ENCODE results near the gene ECI2. TPM values are rescaled to one million over a fixed set of nuclear protein-coding genes. Genes with fewer than 3 reads are reported as not detected.

Gene ECI2
- total RNA-seq, 1 donor = 110 TPM

GRCh38 chr6:4074478-4075235, 60.7 kb downstream of the ECI2 start:
- no peak for TF ChIP-seq CTCF (IDR thresholded peaks at IDR 0.05; ENCODE audit: insufficient read depth, low read length)
- no peak for DNase-seq (ENCODE audit: low read depth)

GRCh38 chr6:4071330-4071729, 64.0 kb downstream of the ECI2 start:
- no peak for TF ChIP-seq CTCF (IDR thresholded peaks at IDR 0.05; ENCODE audit: insufficient read depth, low read length)
- no peak for DNase-seq (ENCODE audit: low read depth)
- no peak overlapping the region for H3K4me3 ChIP-seq (ENCODE audit: low read depth, low read length)

More at GRCh38 chr6:4074478-4075235, 60.7 kb downstream of the ECI2 start:
- no peak overlapping the region for H3K4me3 ChIP-seq (ENCODE audit: low read depth, low read length)

DNA sequence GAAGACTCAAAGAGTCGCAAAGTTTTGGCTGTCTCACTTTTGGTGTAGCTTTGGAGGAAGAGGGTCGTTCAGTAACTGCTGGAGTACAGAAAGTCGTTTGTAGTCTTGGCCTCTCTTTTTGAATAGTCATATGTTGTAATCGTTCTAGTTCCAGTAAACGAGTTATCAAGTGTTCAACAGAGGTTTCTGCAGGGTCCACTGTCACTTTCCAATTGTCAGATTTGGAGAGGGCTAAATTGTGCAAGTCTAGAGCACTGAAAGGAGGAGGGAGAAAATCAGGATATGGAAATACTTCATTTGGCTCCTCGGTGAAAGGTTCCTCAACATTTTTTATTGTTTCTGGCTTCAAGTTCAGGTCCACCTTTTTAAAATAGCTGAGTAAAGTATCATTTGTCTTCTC, 66.2 kb downstream of the ECI2 start:
- DNase-seq (ENCODE audit: low read depth) = no peak
- no peak overlapping the region for H3K4me3 ChIP-seq (ENCODE audit: low read depth, low read length)
- TF ChIP-seq CTCF (IDR thresholded peaks at IDR 0.05; ENCODE audit: insufficient read depth, low read length) = no peak

- no peak for TF ChIP-seq CTCF (IDR thresholded peaks at IDR 0.05; ENCODE audit: insufficient read depth, low read length)
- no peak for DNase-seq (ENCODE audit: low read depth)
- no peak overlapping the region for H3K4me3 ChIP-seq (ENCODE audit: low read depth, low read length)
These were observed 67.7 kb downstream of the ECI2 start for GRCh38 chr6:4067673-4068072.

DNA sequence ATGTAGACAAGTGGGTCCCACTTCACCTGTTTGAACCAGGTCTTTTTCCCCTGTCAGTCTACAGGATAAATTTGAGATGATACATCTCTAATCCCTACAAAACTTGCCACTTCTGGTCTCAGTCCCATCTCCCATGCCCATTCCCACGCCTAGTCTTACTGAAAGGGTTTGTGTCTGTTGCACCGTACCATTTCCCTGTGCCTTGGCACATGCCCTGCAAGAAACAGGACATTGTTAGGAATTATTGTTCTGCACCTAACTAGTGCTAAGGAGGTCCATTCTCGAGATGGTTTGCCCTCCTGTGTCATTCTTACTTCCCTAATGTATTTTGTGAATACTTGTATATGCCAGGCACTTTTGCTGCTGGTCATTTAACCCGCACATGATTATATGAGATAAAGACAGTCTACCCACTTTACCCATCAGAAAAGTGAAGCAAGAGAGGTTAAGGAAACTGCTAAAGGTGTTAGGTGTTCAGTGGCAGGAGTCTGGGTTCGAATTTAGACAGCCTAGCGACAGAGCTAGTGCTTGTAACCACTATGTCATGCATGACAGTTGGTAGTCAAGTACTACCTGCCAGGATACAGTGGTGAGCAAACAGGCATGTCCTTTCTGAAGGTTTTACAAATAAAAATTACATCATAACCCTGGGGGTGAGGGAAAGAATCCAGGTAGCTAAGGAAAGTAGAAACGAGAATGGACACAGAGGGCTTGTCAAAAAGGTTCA, 69.2 kb downstream of the ECI2 start:
- H3K4me3 ChIP-seq (ENCODE audit: low read depth, low read length) = no peak overlapping the region
- no peak for DNase-seq (ENCODE audit: low read depth)
- no peak for TF ChIP-seq CTCF (IDR thresholded peaks at IDR 0.05; ENCODE audit: insufficient read depth, low read length)

Other genes with a start within 250 kb of the ECI2 start
- gene FAM217A, start 56.4 kb downstream of the ECI2 start, total RNA-seq (ENCODE audit: low replicate concordance) = not detected in 2 replicates